K562 (cell line): Measurements from ENCODE around the gene HAPSTR1. TPM values are rescaled to one million over a fixed set of nuclear protein-coding genes. Genes with fewer than 3 reads are reported as not detected.
A peak's percentile ranks its signal among the peaks of the same experiment; 100 is the strongest.

Source experiments
- ATAC-seq: fragments of 200-7000 bp; cut with Tn5 transposase; 3 replicates; pipeline ENCODE4 v1.9.1; 2020; ENCODE audit warnings: moderate library complexity
- BruUV-seq: library from RNA; stranded (reverse); fragments of 400-500 nt; replicated peaks from 2 replicates; lab custom pipeline; 2021; lab: Mats Ljungman, UMichigan
- CTCF ChIA-PET: fragments of 300-600 bp; formaldehyde crosslinking; extraction: SDS; loops from one replicate; lab custom pipeline; 2021; ENCODE audit warnings: low intra/inter-chr PET ratio; lab: Yijun Ruan, JAX
- POLR2A ChIA-PET: fragments of 300-600, 350-650 bp; sonication (Branson Sonifier 250); formaldehyde crosslinking; extraction: SDS; loops from one replicate; lab custom pipeline; 2021; ENCODE audit warnings: antibody characterized with exemption, inconsistent platforms; lab: Yijun Ruan, JAX
- DNase-seq, 4 experiments: peaks; one replicate each; pipeline versions ENCODE4 v3.0.0 to v3.0.0-alpha.2; 2011 to 2018; ENCODE audit warnings: low spot score in 3 of 4, mixed read lengths in 3 of 4; ENCODE audit errors: extremely low read depth in 1 of 4
- FAIRE-seq: peaks from 2 replicates; lab custom pipeline; 2011; peaks lifted over from hg19 to GRCh38; lab: Jason Lieb, UNC
- H2AFZ ChIP-seq: 2 replicates; pipeline ENCODE4 v1.6.0; 2011; ENCODE audit warnings: low read depth, low read length, control low read depth, inconsistent platforms
- H3K27ac ChIP-seq: fragments of 200-600 bp; 3 replicates; pipeline ENCODE4 v1.8.0; 2011; ENCODE audit warnings: low read depth, mild to moderate bottlenecking, control low read depth, inconsistent platforms, low read length, moderate library complexity, mixed read lengths; ENCODE audit errors: extremely low read depth
- H3K27me3 ChIP-seq, 2 experiments: fragments of 300-600 bp in 1 of 2; 2 replicates in 1 of 2; 3 replicates in 1 of 2; pipeline versions ENCODE4 v1.6.0 to v1.8.0; 2011; ENCODE audit warnings: inconsistent platforms in 2 of 2, low read length in 2 of 2, mild to moderate bottlenecking in 1 of 2, mixed read lengths in 1 of 2, moderate library complexity in 1 of 2; ENCODE audit not compliant: control insufficient read depth in 2 of 2, insufficient read depth in 2 of 2
- H3K36me3 ChIP-seq: fragments of 300-600 bp; 3 replicates; pipeline ENCODE4 v1.8.0; 2011; ENCODE audit warnings: mild to moderate bottlenecking, low read length, inconsistent platforms; ENCODE audit not compliant: control insufficient read depth, insufficient read depth
- H3K4me1 ChIP-seq, 2 experiments: fragments of 200-600 bp in 1 of 2; replicated peaks in 1 of 2; 2 replicates in 1 of 2; 3 replicates in 1 of 2; pipeline versions ENCODE4 v1.5.1 to v1.8.0; 2011; ENCODE audit warnings: inconsistent platforms in 2 of 2, low read length in 2 of 2, mild to moderate bottlenecking in 1 of 2, mixed read lengths in 1 of 2, moderate library complexity in 1 of 2; ENCODE audit not compliant: control insufficient read depth in 2 of 2, insufficient read depth in 2 of 2
- H3K4me2 ChIP-seq: 2 replicates; pipeline ENCODE4 v1.6.1; 2011; ENCODE audit warnings: low read length, control low read depth, inconsistent platforms, mixed read lengths; ENCODE audit not compliant: insufficient read depth
- H3K4me3 ChIP-seq: fragments of 200-600 bp; sonication (generic), shearing (Covaris generic); 2 replicates; pipeline ENCODE4 v1.5.1; 2016; ENCODE audit warnings: control low read depth, inconsistent platforms
- H3K79me2 ChIP-seq: fragments of 200-600 bp; 3 replicates; pipeline ENCODE4 v1.8.0; 2011; ENCODE audit warnings: low read length, inconsistent platforms; ENCODE audit not compliant: control insufficient read depth, insufficient read depth
- H3K9ac ChIP-seq, 2 experiments: 2 replicates each; pipeline versions ENCODE4 v1.6.0 to v1.6.1; 2011; ENCODE audit warnings: low read depth in 2 of 2, low read length in 2 of 2, control low read depth in 1 of 2, inconsistent platforms in 1 of 2, mild to moderate bottlenecking in 1 of 2, mixed read lengths in 1 of 2; ENCODE audit not compliant: insufficient read depth in 1 of 2
- H3K9me1 ChIP-seq: one replicate; pipeline ENCODE4 v1.6.0; 2011; ENCODE audit warnings: inconsistent platforms, mild to moderate bottlenecking, low read length, moderate library complexity; ENCODE audit not compliant: control insufficient read depth, insufficient read depth
- H3K9me3 ChIP-seq: replicated peaks from 2 replicates; pipeline ENCODE4 v1.5.1; 2011; ENCODE audit warnings: low read depth, low read length, inconsistent platforms; ENCODE audit not compliant: control insufficient read depth, insufficient read depth
- H4K20me1 ChIP-seq: replicated peaks from 2 replicates; pipeline ENCODE4 v1.6.1; 2011; ENCODE audit warnings: low read length, inconsistent platforms, mixed read lengths; ENCODE audit not compliant: control insufficient read depth, insufficient read depth
- NFXL1 ChIP-seq: fragments of 450-650 bp; formaldehyde crosslinking; IDR thresholded peaks from 2 replicates; pipeline ENCODE4 v1.4.0; 2021; ENCODE audit warnings: mild to moderate bottlenecking
- POLR2B ChIP-seq: fragments of 450-650 bp; IDR thresholded peaks from 2 replicates; pipeline ENCODE4 v1.6.1; 2018; ENCODE audit warnings: low read depth; ENCODE audit not compliant: partially characterized antibody
- POLR2G ChIP-seq: fragments of 200-400 bp; formaldehyde crosslinking; IDR thresholded peaks from 2 replicates; pipeline ENCODE4 v1.6.1; 2017; ENCODE audit warnings: low read depth, mild to moderate bottlenecking, antibody characterized with exemption, low read length, moderate library complexity
- POU5F1 ChIP-seq: fragments of 150-350 bp; IDR thresholded peaks from 2 replicates; pipeline ENCODE4 v1.6.1; 2014; ENCODE audit warnings: borderline replicate concordance, low read length, low read depth, mild to moderate bottlenecking; ENCODE audit not compliant: partially characterized antibody
- RBM22 ChIP-seq: fragments of 200-400 bp; formaldehyde crosslinking; IDR thresholded peaks from 2 replicates; pipeline ENCODE4 v1.6.1; 2018; ENCODE audit warnings: low read length, low read depth; ENCODE audit not compliant: poor library complexity, severe bottlenecking
- SUPT5H ChIP-seq: fragments of 450-650 bp; IDR thresholded peaks from 2 replicates; pipeline ENCODE4 v1.6.1; 2016
- WGBS: fragments of 100-300 bp; shearing (Covaris generic); methylation state at CpG from one replicate; pipeline ENCODE4 v1.1.6; 2016; ENCODE audit warnings: low coverage, mixed read lengths; ENCODE audit not compliant: insufficient coverage; ENCODE audit errors: missing lambda C conversion rate; 5-methylcytosine and 5-hydroxymethylcytosine counted together
- in situ Hi-C: fragments of 300-500 bp; cut with MboI; formaldehyde crosslinking; loops from 4 replicates; pipeline ENCODE4 v1.15.0; 2018; ENCODE audit warnings: inconsistent platforms, mixed read lengths
- intact Hi-C: fragments of 100-400 bp; cut with micrococcal nuclease; formaldehyde crosslinking; loops from 2 replicates; pipeline ENCODE4 v1.14.2; 2022
- polyA plus RNA-seq, 8 experiments: library from polyadenylated mRNA; depleted of rRNA in 4 of 8; stranded (reverse) in 5 of 8; unstranded in 3 of 8; fragments of >200 nt; fragmentation: Nextera tagmentation in 2 of 8; fragmentation: Illumina TruSeq in 1 of 8; extraction: Ambion mirVana in 2 of 8; extraction: Trizol in 1 of 8; gene quantifications; 2 replicates each; pipeline versions ENCODE4 v1.2.1 to v1.2.3, GENCODE V29; 2011 to 2014; ENCODE audit warnings: inconsistent platforms in 1 of 8, missing spikeins in 1 of 8
- total RNA-seq, 7 experiments: library from RNA; depleted of rRNA in 6 of 7; stranded (reverse); fragments of >200 nt in 6 of 7; fragmentation: Illumina TruSeq in 2 of 7; extraction: Trizol in 2 of 7; gene quantifications; 2 replicates each; pipeline versions ENCODE4 v1.2.1 to v1.2.3, GENCODE V29; 2011 to 2021; ENCODE audit warnings: low replicate concordance in 1 of 7

Gene HAPSTR1
- total and polyA plus RNA-seq, 9 of the 15 experiments (the other 6 are each of a cell fraction or from before 2014, with no cell fraction given) = 10.8 to 67.9 (median 36.5) TPM

DNA sequence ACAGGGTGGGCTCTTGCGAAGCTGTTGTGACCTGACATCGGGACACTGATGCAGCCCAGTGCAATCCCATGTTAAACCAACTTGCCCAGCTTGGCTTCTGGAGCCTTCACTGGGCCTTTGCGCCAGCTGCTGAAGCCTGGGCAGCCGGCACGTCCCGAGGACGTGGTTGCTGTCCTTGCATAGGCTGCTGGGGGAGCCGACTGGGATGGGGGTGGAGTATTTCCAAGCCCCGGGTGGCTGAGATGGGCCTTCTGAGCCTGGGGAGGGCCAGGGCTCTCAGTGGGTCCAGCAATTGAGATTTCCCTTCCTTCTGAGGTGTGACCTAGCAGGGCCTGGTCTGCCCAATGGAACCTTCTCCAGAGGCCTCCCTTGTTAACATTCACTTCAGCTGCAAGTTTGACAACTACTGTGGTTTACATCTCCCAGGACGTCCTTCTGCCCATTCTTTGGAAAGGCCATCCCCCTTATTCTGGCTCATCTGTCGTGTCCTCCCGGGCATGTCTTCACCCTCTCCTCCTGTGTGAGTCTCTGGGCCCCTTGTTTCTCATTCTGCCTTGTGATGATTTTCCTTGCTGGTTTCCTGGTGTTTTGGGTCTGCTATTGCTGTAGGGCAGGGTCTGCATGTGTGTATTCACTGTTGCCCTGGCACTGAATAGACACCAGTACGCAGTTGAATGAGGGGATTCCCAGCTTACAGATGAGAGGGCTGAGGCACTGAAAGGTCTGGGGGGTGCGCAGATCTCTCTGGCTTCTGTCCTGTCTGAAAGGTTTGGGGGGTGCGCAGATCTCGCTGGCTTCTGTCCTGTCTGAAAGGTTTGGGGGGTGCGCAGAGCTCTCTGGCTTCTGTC lies 34.4 kb downstream of the HAPSTR1 start:
- WGBS = 66% methylated on average over 15 of the region's 17 CpGs
- H3K27ac ChIP-seq = no peak overlapping the region
- TF ChIP-seq SUPT5H (peak; percentile 13; the same call in 1 of the 2 replicates), NFXL1 (CRISPR knock-in tag) (no peak), POLR2B (peak; percentile 27), RBM22 (peak; percentile 87), POU5F1 (no peak), POLR2G (peak; percentile 73)
- intact Hi-C loops = no loop called here
- H3K9ac ChIP-seq = peak overlapping the region in 1 of 2 experiments; percentile 77; a peak in 2 of 4 replicates
- H2AFZ ChIP-seq = no peak overlapping the region
- no peaks in the 10 kb centered on the region for H3K27me3 ChIP-seq
- ChIA-PET CTCF (no interaction called here), POLR2A (interaction anchor here (1.0 to 2.2 kb wide), 6 partner anchors 9 to 23 kb away, joined by 3 to 7 read pairs (median 4); no protein-coding TSS in a partner anchor)
- DNase-seq = no peak
- no peaks in the 10 kb centered on the region for H3K9me1 ChIP-seq
- no peak overlapping the region for H3K4me2 ChIP-seq
- BruUV-seq = no TSS peak
- no peaks in the 10 kb centered on the region for H3K9me3 ChIP-seq
- H3K4me1 ChIP-seq = peaks cover 10 to 13% of the 10 kb centered on the region in 2 experiments
- H3K4me3 ChIP-seq = no peak overlapping the region
- H4K20me1 ChIP-seq = peaks cover 15% of the 10 kb centered on the region; the same call in 1 of the 2 replicates
- peaks cover 7% of the 10 kb centered on the region for H3K79me2 ChIP-seq
- peaks cover 43% of the 10 kb centered on the region; the same call in 2 of the 3 replicates for H3K36me3 ChIP-seq
- no peak for FAIRE-seq
- in situ Hi-C loops = no loop called here
- ATAC-seq = peak; percentile 31
